OCI-LY3 (cell line): ENCODE data around the gene DTWD1.

Experiments used
- CTCF ChIP-seq: fragments of 200-600, 300-600 bp; sonication (generic); IDR thresholded peaks from 2 replicates; pipeline ENCODE4 v1.5.1; 2014; ENCODE audit warnings: antibody characterized with exemption, low read length, low read depth
- EZH2phosphoT487 ChIP-seq: fragments of 200-600 bp; shearing (Covaris generic); IDR thresholded peaks from 2 replicates; pipeline ENCODE4 v1.6.1; 2018; ENCODE audit warnings: antibody characterized with exemption, mixed run types, low read depth

- TF ChIP-seq CTCF (no peak), EZH2phosphoT487 (no peak)
Observed at GRCh38 chr15:49645941-49646340, 25.1 kb downstream of the DTWD1 start.
